Uterus (tissue), 4 donors: ENCODE measurements around the gene TAOK3. TPM values are rescaled to one million over a fixed set of nuclear protein-coding genes. Genes with fewer than 3 reads are reported as not detected.

ENCODE experiments used
- DNase-seq, 2 donors: peaks; one replicate each; pipeline ENCODE4 v3.0.0-alpha.2; 2019 to 2020
- H3K27ac ChIP-seq, 2 donors: fragments of 200-600 bp; sonication (generic); 1 replicate in 1 of 2; 2 replicates in 1 of 2; pipeline ENCODE4 v1.5.1; 2016 to 2018
- H3K27me3 ChIP-seq, 2 donors: fragments of 200-600 bp; sonication (generic); one replicate each; pipeline ENCODE4 v1.5.1; 2018 to 2019; ENCODE audit warnings: control low read depth in 1 of 2
- H3K36me3 ChIP-seq, 2 donors: fragments of 200-600 bp; sonication (generic); one replicate each; pipeline ENCODE4 v1.5.1; 2019; ENCODE audit warnings: control low read depth in 1 of 2
- H3K4me1 ChIP-seq, 2 donors: fragments of 200-600 bp; sonication (generic); one replicate each; pipeline ENCODE4 v1.5.1; 2018 to 2019; ENCODE audit warnings: control low read depth in 1 of 2
- H3K4me3 ChIP-seq, 2 donors: fragments of 200-600 bp; sonication (generic); 1 replicate in 1 of 2; 2 replicates in 1 of 2; pipeline ENCODE4 v1.5.1; 2018 to 2019; ENCODE audit warnings: mild to moderate bottlenecking in 1 of 2
- H3K9me3 ChIP-seq, 2 donors: fragments of 200-600 bp; sonication (generic); one replicate each; pipeline ENCODE4 v1.5.1; 2019; ENCODE audit warnings: control low read depth in 1 of 2
- POLR2A ChIP-seq, 2 donors: fragments of 450-650 bp; IDR thresholded peaks; one replicate each; pipeline ENCODE4 v1.6.1; 2016; ENCODE audit warnings: antibody characterized with exemption in 2 of 2, mild to moderate bottlenecking in 1 of 2, moderate library complexity in 1 of 2
- intact Hi-C: fragments of 100-400 bp; cut with DNase I; formaldehyde crosslinking; loops from one replicate; pipeline ENCODE4 v1.15.1; 2023; ENCODE audit warnings: low total_unique reads
- total RNA-seq, 4 donors: library from RNA; depleted of rRNA in 3 of 4; stranded (reverse); fragments of >200 nt in 3 of 4; gene quantifications; one replicate each; pipeline versions ENCODE4 v1.1.0 to v1.2.4, GENCODE V29; 2014 to 2023
- TF ChIP-seq, protein P1 (sequence below), 4 experiments: fragments of 200-600 bp in 2 of 4; fragments of 450-650 bp in 2 of 4; sonication (generic) in 2 of 4; IDR thresholded peaks; one replicate each; pipeline ENCODE4 v1.5.1; 2016 to 2019; ENCODE audit warnings: antibody characterized with exemption in 4 of 4, mild to moderate bottlenecking in 2 of 4, moderate library complexity in 1 of 4
- donor health status: DM: yes; HTN: yes; CAD: no.

Gene TAOK3
- total RNA-seq, 4 donors from 2014 or later: 14.9 to 35.1 (median 24.8) TPM

DNA sequence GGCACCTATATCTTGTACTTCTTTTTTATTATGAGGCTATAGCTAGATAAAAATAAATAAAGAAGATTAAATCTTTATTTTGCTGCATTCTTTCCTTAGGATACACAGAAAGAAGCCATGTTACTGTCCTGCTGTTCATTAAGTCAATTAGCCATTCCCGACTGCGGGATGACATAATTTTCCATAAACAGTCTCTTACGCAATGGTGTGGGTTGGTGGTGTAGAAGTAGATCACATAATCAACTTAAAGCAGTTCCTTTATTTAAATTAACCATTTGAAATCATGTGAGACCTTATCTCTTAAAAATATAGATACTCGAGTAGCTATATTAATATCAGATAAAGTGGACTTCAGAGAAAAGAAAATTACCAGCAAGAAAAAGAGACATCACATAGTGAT, 40.2 kb downstream of the TAOK3 start:
- no peak for TF ChIP-seq POLR2A (IDR thresholded peaks at IDR 0.05)
- TF ChIP-seq, protein P1, sequence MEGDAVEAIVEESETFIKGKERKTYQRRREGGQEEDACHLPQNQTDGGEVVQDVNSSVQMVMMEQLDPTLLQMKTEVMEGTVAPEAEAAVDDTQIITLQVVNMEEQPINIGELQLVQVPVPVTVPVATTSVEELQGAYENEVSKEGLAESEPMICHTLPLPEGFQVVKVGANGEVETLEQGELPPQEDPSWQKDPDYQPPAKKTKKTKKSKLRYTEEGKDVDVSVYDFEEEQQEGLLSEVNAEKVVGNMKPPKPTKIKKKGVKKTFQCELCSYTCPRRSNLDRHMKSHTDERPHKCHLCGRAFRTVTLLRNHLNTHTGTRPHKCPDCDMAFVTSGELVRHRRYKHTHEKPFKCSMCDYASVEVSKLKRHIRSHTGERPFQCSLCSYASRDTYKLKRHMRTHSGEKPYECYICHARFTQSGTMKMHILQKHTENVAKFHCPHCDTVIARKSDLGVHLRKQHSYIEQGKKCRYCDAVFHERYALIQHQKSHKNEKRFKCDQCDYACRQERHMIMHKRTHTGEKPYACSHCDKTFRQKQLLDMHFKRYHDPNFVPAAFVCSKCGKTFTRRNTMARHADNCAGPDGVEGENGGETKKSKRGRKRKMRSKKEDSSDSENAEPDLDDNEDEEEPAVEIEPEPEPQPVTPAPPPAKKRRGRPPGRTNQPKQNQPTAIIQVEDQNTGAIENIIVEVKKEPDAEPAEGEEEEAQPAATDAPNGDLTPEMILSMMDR (IDR thresholded peaks at IDR 0.05): no peak
- intact Hi-C loops: no loop called here
- Histone ChIP-seq H3K4me3 (no peak overlapping the region), H3K9me3 (no peaks in the 10 kb centered on the region), H3K4me1 (peaks cover 0 to 4% of the 10 kb centered on the region in 2 donors), H3K27ac (no peak overlapping the region), H3K36me3 (no peaks in the 10 kb centered on the region), H3K27me3 (no peaks in the 10 kb centered on the region)
- DNase-seq: no peak

DNA sequence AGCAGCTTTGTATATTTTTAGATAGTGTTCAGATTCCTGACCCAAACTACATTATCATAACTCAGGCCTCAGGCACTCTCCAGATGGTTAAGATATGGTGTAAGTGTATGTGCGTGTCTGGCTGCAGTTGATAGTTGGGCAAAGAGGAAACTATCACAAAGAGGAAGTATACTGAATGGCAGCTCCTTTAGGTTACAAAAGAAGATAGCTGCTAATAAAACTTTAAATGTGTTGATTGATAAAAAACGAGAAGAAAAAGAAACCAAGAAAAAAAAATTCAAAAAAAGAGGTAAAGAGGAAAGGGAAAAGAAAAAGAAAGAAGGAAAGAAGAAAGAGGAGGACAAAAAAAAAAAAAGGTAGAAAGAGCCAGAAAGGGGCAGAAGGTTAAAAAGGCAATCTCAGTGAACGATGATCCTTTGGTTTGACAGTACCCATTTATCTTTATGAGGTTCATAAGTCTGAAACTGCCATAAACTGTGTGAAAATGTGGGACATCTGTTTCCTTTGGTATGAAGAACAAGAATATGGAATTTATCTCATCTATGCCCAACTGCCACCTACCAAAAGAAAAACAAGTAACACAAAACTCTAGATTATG, 42.2 kb downstream of the TAOK3 start:
- TF ChIP-seq POLR2A (IDR thresholded peaks at IDR 0.05): no peak
- TF ChIP-seq, protein P1 (IDR thresholded peaks at IDR 0.05): no peak
- intact Hi-C loops: no loop called here
- Histone ChIP-seq H3K36me3 (no peaks in the 10 kb centered on the region), H3K9me3 (no peaks in the 10 kb centered on the region), H3K4me1 (peaks cover 0 to 4% of the 10 kb centered on the region in 2 donors), H3K27ac (no peak overlapping the region), H3K4me3 (no peak overlapping the region), H3K27me3 (no peaks in the 10 kb centered on the region)
- DNase-seq: no peak

DNA sequence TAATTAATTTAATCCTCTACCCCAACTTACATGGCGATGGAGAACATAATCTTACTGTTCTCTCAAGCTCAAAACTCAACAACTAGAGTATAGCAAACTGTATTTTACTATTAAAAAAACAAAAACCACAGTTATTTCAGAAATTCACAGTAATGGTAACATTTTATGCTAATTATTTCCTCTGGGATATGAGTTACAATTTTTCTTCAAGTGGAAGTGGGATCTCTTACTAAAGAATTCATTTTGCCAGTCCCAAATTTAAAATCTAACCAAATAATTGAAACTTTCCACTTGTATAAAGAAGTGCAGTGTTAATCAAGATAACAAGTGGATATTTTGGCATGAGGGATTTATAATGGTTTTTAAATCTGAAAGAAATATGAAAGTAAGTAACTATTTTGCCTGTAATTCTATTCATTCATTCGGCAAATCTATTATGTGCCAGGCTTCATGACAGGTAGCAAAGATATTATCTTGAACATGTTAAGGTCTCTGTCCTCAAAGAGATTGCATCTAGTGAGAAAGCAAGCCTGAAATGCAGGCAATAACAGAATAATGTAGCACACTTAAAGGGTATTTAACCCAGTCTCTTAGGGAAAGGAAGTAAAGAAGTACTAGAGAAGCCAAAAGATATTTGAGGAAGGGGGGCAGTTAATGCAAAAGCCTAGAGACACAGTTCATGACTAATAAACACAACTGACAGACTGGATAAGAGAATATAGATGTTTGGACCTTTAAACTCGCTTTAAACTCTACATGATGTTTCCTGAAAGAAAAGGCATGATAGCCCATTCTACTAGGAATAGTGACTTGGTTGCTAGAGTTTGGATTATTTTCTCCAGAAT, 44.0 kb downstream of the TAOK3 start:
- TF ChIP-seq POLR2A (IDR thresholded peaks at IDR 0.05): no peak
- TF ChIP-seq, protein P1 (IDR thresholded peaks at IDR 0.05): no peak
- Histone ChIP-seq H3K27me3 (no peaks in the 10 kb centered on the region), H3K4me3 (no peak overlapping the region), H3K36me3 (no peaks in the 10 kb centered on the region), H3K9me3 (no peaks in the 10 kb centered on the region), H3K4me1 (peaks cover 0 to 4% of the 10 kb centered on the region in 2 donors), H3K27ac (no peak overlapping the region)
- intact Hi-C loops: no loop called here
- DNase-seq: no peak

DNA sequence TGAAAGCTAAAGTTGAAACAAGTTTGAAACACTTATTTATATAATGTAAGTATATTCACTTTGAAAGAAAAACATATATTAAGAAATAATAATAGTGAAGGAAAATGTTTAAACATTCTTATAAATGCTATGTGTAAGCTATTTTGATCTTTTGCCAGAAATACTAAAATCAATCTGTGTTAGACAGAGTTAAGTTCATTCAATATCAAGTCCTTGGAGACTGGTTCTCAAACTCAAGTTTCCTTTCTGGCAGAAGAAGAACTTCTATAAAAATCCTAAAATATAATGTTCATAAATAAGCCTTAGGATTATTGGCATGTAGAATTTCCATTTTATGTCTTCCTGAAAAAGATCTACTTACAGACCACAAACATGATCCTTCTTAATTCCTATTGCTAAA, 45.3 kb downstream of the TAOK3 start:
- Histone ChIP-seq H3K9me3 (no peaks in the 10 kb centered on the region), H3K27me3 (no peaks in the 10 kb centered on the region), H3K4me3 (no peak overlapping the region), H3K27ac (no peak overlapping the region), H3K36me3 (no peaks in the 10 kb centered on the region), H3K4me1 (peaks cover 0 to 4% of the 10 kb centered on the region in 2 donors)
- no peak for DNase-seq
- intact Hi-C loops: no loop called here
- TF ChIP-seq POLR2A (IDR thresholded peaks at IDR 0.05): no peak
- TF ChIP-seq, protein P1 (IDR thresholded peaks at IDR 0.05): no peak

DNA sequence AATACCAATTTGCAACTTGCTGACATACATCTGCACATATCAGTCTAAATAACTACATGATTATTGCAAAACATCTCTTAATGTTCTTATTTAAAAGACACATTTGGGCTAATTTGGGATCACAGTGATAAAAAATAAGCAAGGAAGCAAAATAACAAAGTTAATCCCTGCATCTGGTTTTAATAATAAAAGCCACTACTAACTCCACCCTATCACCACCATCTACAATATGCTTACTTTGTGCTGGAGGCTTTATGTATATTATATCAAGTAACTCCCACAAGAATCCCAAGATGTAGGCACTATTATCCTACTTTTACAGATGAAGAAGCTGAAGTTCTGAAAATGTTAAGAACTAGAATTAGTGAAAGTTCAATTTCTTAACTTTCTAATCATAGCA, 45.7 kb downstream of the TAOK3 start:
- Histone ChIP-seq H3K4me3 (no peak overlapping the region), H3K9me3 (no peaks in the 10 kb centered on the region), H3K4me1 (peaks cover 0 to 4% of the 10 kb centered on the region in 2 donors), H3K36me3 (no peaks in the 10 kb centered on the region), H3K27me3 (no peaks in the 10 kb centered on the region), H3K27ac (no peak overlapping the region)
- no peak for DNase-seq
- intact Hi-C loops: no loop called here
- no peak for TF ChIP-seq POLR2A (IDR thresholded peaks at IDR 0.05)
- TF ChIP-seq, protein P1 (IDR thresholded peaks at IDR 0.05): no peak
